ENCODE data around the gene LYST. TPM values are rescaled to one million over a fixed set of nuclear protein-coding genes. Genes with fewer than 3 reads are reported as not detected.
"Not testable (repeated sequence)": the region's sequence is repeated elsewhere in the genome, so short reads cannot be mapped to it uniquely, and the experiment has no call there.

Gene LYST
- total RNA-seq, 2 experiments from 2014 or later: 34.4 to 36.0 TPM

GRCh38 chr1:235648954-235649367, 217.7 kb downstream of the LYST start:
- Mint-ChIP-seq H3K27me3 (peaks cover 71% of the 10 kb centered on the region), H3K4me3 (peak overlapping the region; percentile 70), H3K4me1 (peaks cover 22% of the 10 kb centered on the region), H3K27ac (no peak overlapping the region), H3K36me3 (ENCODE audit: low read depth) (peaks cover 7% of the 10 kb centered on the region), H3K9me3 (no peaks in the 10 kb centered on the region)
- ChIA-PET POLR2A (interaction anchor here (1.1 to 2.4 kb wide), 2 partner anchors 9 to 16 kb away, joined by 3 to 6 read pairs; no protein-coding TSS in a partner anchor), CTCF (no interaction called here)
- DNase-seq: peak; percentile 69

GRCh38 chr1:235648407-235648907, 218.2 kb downstream of the LYST start:
- H3K9me3 Mint-ChIP-seq: no peaks in the 10 kb centered on the region
- peaks cover 72% of the 10 kb centered on the region for H3K27me3 Mint-ChIP-seq
- peaks cover 7% of the 10 kb centered on the region for H3K36me3 Mint-ChIP-seq (ENCODE audit: low read depth)
- ChIA-PET POLR2A (interaction anchor here (1.1 to 2.4 kb wide), 2 partner anchors 10 to 15 kb away, joined by 3 to 6 read pairs; no protein-coding TSS in a partner anchor), CTCF (interaction anchor here (0.7 kb wide), 1 partner anchor 23 kb away, joined by 3 read pairs; no protein-coding TSS in a partner anchor)
- DNase-seq: no peak
- no peak overlapping the region for H3K27ac Mint-ChIP-seq
- no peak overlapping the region for H3K4me3 Mint-ChIP-seq
- H3K4me1 Mint-ChIP-seq: peaks cover 23% of the 10 kb centered on the region

DNA sequence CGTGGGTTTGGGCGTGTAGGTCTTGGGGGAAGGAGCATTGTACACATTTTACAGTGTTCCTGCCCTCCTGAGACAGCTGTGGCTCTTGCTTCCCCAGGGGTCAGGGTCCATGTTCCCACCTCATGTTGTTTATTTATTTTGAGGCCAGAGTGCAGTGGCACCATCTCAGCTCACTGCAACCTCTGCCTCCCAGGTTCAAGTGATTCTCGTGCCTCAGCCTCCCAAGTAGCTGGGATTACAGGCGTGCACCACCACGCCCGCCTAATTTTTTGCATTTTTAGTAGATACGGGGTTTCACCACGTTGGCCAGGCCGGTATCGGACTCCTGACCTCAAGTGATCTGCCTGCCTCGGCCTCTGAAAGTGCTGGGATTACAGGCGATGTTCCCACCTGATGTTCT, 219.2 kb downstream of the LYST start:
- not testable (repeated sequence) for DNase-seq; H3K4me3 Mint-ChIP-seq; H3K9me3 Mint-ChIP-seq; H3K36me3 Mint-ChIP-seq (ENCODE audit: low read depth); H3K27ac Mint-ChIP-seq
- ChIA-PET POLR2A (interaction anchor here (2.4 kb wide), 1 partner anchor 11 kb away, joined by 6 read pairs; no protein-coding TSS in a partner anchor), CTCF (interaction anchor here (0.7 to 1.8 kb wide), 2 partner anchors 22 to 143 kb away, joined by 3 to 5 read pairs; partner anchors contain the start of gene B3GALNT2)
- peaks cover 32% of the 10 kb centered on the region for H3K4me1 Mint-ChIP-seq
- peaks cover 66% of the 10 kb centered on the region for H3K27me3 Mint-ChIP-seq

GRCh38 chr1:235646463-235646862, 220.2 kb downstream of the LYST start:
- H3K36me3 Mint-ChIP-seq (ENCODE audit: low read depth): peaks cover 7% of the 10 kb centered on the region
- no peak for DNase-seq
- H3K27me3 Mint-ChIP-seq: peaks cover 60% of the 10 kb centered on the region
- no peaks in the 10 kb centered on the region for H3K9me3 Mint-ChIP-seq
- ChIA-PET POLR2A (no interaction called here), CTCF (interaction anchor here (1.3 to 1.8 kb wide), 2 partner anchors 141 to 142 kb away, joined by 3 to 5 read pairs; partner anchors contain the start of gene B3GALNT2)
- H3K4me3 Mint-ChIP-seq: no peak overlapping the region
- H3K4me1 Mint-ChIP-seq: peaks cover 42% of the 10 kb centered on the region
- no peak overlapping the region for H3K27ac Mint-ChIP-seq

- peaks cover 53% of the 10 kb centered on the region for H3K27me3 Mint-ChIP-seq
- no peak for DNase-seq
- peaks cover 46% of the 10 kb centered on the region for H3K4me1 Mint-ChIP-seq
- H3K9me3 Mint-ChIP-seq: no peaks in the 10 kb centered on the region
- H3K27ac Mint-ChIP-seq: no peak overlapping the region
- ChIA-PET POLR2A (no interaction called here), CTCF (interaction anchor here (0.7 kb wide), 2 partner anchors 68 to 542 kb away, joined by 3 read pairs; no protein-coding TSS in a partner anchor)
- no peak overlapping the region for H3K4me3 Mint-ChIP-seq
- peaks cover 4% of the 10 kb centered on the region for H3K36me3 Mint-ChIP-seq (ENCODE audit: low read depth)
Measured at GRCh38 chr1:235644693-235645305, 221.9 kb downstream of the LYST start.

GRCh38 chr1:235643837-235644692, 222.6 kb downstream of the LYST start:
- Mint-ChIP-seq H3K27ac (no peak overlapping the region), H3K36me3 (ENCODE audit: low read depth) (peaks cover 3% of the 10 kb centered on the region), H3K4me3 (no peak overlapping the region), H3K27me3 (peaks cover 54% of the 10 kb centered on the region), H3K4me1 (peaks cover 45% of the 10 kb centered on the region), H3K9me3 (no peaks in the 10 kb centered on the region)
- DNase-seq: no peak
- CTCF ChIA-PET: no interaction called here
- POLR2A ChIA-PET: no interaction called here

GRCh38 chr1:235642943-235643371, 223.7 kb downstream of the LYST start:
- ChIA-PET CTCF (no interaction called here), POLR2A (interaction anchor here (0.7 kb wide), 1 partner anchor 356 kb away, joined by 3 read pairs; no protein-coding TSS in a partner anchor)
- H3K4me1 Mint-ChIP-seq: peaks cover 37% of the 10 kb centered on the region
- H3K27ac Mint-ChIP-seq: peak overlapping the region; percentile 81
- H3K4me3 Mint-ChIP-seq: no peak overlapping the region
- H3K27me3 Mint-ChIP-seq: peaks cover 43% of the 10 kb centered on the region
- no peak for DNase-seq
- H3K9me3 Mint-ChIP-seq: no peaks in the 10 kb centered on the region
- no peaks in the 10 kb centered on the region for H3K36me3 Mint-ChIP-seq (ENCODE audit: low read depth)

GRCh38 chr1:235642011-235642942, 224.4 kb downstream of the LYST start:
- Mint-ChIP-seq H3K9me3 (no peaks in the 10 kb centered on the region), H3K36me3 (ENCODE audit: low read depth) (no peaks in the 10 kb centered on the region), H3K27me3 (peaks cover 37% of the 10 kb centered on the region), H3K4me3 (peak overlapping the region; percentile 65), H3K27ac (peak overlapping the region; percentile 81), H3K4me1 (peaks cover 34% of the 10 kb centered on the region)
- DNase-seq: peak; percentile 84
- ChIA-PET CTCF (no interaction called here), POLR2A (interaction anchor here (0.7 to 1.4 kb wide), 3 partner anchors 9 to 356 kb away, joined by 3 to 5 read pairs (median 3); no protein-coding TSS in a partner anchor)

DNA sequence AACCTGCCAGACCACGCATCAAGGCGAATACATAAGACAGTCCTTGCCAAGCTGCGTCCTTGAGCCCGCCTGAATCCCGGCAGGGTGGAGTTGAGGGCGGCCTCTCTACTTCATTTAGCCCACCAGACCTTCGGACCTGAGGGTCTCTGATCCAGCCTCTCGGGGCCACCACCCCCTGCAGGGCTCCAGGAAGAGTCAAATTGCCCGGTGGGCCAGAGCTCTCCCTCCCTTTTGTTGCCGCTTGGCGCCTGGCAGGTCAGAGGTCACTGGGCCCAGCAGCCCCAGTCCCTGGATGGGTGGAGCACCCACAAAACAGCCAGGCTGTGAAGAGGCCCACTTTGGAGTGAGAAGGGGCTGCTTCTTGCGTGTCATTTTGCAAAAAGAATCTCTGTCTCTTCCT, 226.1 kb downstream of the LYST start:
- peaks cover 30% of the 10 kb centered on the region for H3K4me1 Mint-ChIP-seq
- no peak overlapping the region for H3K27ac Mint-ChIP-seq
- H3K27me3 Mint-ChIP-seq: peaks cover 22% of the 10 kb centered on the region
- ChIA-PET POLR2A (no interaction called here), CTCF (no interaction called here)
- DNase-seq: no peak
- no peaks in the 10 kb centered on the region for H3K36me3 Mint-ChIP-seq (ENCODE audit: low read depth)
- H3K9me3 Mint-ChIP-seq: no peaks in the 10 kb centered on the region
- H3K4me3 Mint-ChIP-seq: no peak overlapping the region

DNA sequence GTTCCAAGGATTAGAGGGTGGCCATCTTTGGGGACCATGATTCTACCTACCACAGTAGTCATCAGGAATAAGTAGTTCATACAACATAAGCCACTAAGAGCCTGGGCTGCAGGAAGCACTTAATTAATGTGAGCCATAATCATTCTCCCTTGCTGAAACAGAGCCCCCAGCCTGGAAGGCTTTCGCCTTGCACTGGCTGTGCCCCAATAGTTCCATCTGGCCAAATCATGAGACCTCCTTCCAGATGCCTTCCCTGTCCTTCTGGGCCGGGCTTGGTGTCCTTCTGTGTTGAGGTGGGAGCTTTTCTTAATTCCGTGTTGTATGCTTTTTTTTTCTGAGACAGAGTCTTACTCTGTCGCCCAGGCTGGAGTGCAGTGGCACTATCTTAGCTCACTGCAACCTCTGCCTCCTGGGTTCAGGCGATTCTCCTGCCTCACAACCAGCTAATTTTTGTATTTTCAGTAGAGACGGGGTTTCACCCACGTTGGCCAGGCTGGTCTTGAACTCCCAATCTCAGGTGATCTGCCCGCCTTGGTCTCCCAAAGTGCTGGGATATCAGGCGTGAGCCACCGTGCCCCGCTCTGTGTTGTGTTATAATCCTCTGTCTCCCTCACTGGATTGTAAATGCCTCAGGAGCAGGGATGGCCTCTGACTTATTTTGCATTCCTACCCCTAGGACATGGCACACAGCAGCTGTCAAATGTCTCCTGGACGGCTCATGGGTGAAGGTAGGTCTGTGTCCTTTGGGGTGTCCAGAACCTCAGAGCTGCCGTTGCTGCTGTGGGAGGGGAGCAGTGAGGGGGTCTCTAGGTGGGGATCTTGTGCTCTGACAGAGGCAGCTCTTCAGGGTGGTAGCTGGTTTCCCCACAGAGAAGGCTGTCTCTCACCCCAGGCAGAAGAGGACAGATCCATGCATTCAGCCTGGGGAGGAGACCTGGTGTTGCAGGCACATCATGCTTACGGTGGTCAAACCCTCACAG, 227.2 kb downstream of the LYST start:
- POLR2A ChIA-PET: no interaction called here
- CTCF ChIA-PET: no interaction called here
- Mint-ChIP-seq H3K9me3 (no peaks in the 10 kb centered on the region), H3K4me1 (peaks cover 30% of the 10 kb centered on the region), H3K4me3 (no peak overlapping the region), H3K27me3 (peaks cover 15% of the 10 kb centered on the region), H3K36me3 (ENCODE audit: low read depth) (no peaks in the 10 kb centered on the region), H3K27ac (no peak overlapping the region)
- DNase-seq: no peak

- H3K4me1 Mint-ChIP-seq: peaks cover 30% of the 10 kb centered on the region
- H3K36me3 Mint-ChIP-seq (ENCODE audit: low read depth); CTCF ChIA-PET; DNase-seq; H3K9me3 Mint-ChIP-seq; H3K4me3 Mint-ChIP-seq; H3K27ac Mint-ChIP-seq; POLR2A ChIA-PET: not testable (repeated sequence)
- H3K27me3 Mint-ChIP-seq: peaks cover 15% of the 10 kb centered on the region
Measured at GRCh38 chr1:235638612-235639011, 228.1 kb downstream of the LYST start.

All from activated CD4-positive, alpha-beta memory T cell treated with anti-CD3 and anti-CD28 coated beads, Interleukin-2, amount 10 ng/mL, durations not matched to agents 7 days and 5 days (primary cell).